Stimulated activated effector memory CD8-positive, alpha-beta T cell treated with anti-CD3 and anti-CD28 coated beads, Interleukin-12 subunit alpha, Interleukin-12 subunit beta, amount 100 ng/mL, for 72 hours (primary cell): ENCODE data around the gene PHACTR2.

Experiments
- ATAC-seq: fragments of 150-1000 bp; cut with Tn5 transposase; 2 replicates; pipeline ENCODE4 v1.10.0; 2021
- DNase-seq, 2 donors: peaks; one replicate each; pipeline ENCODE4 v3.0.0; 2021 to 2022; ENCODE audit warnings: low spot score in 2 of 2
- H3K27ac Mint-ChIP-seq: one replicate; pipeline ENCODE4 v1.8.0; 2022; ENCODE audit warnings: mild to moderate bottlenecking, mixed read lengths
- H3K36me3 Mint-ChIP-seq: one replicate; pipeline ENCODE4 v1.8.0; 2022; ENCODE audit warnings: mild to moderate bottlenecking, mixed read lengths
- H3K4me1 Mint-ChIP-seq: one replicate; pipeline ENCODE4 v1.8.0; 2022; ENCODE audit warnings: mixed read lengths
- H3K4me3 Mint-ChIP-seq: one replicate; pipeline ENCODE4 v1.8.0; 2022; ENCODE audit warnings: mild to moderate bottlenecking, mixed read lengths
- H3K9me3 Mint-ChIP-seq: one replicate; pipeline ENCODE4 v1.8.0; 2022; ENCODE audit warnings: mixed read lengths

Gene PHACTR2

GRCh38 chr6:143752459-143752858 is 74.7 kb downstream of the PHACTR2 start:
- no peak overlapping the region for H3K27ac Mint-ChIP-seq
- peaks cover 11% of the 10 kb centered on the region for H3K36me3 Mint-ChIP-seq
- H3K4me1 Mint-ChIP-seq, result peaks cover 13% of the 10 kb centered on the region
- ATAC-seq (no peak), DNase-seq (no peak)
- H3K4me3 Mint-ChIP-seq, result no peak overlapping the region
- H3K9me3 Mint-ChIP-seq, result no peaks in the 10 kb centered on the region

GRCh38 chr6:143753678-143754077 is 75.9 kb downstream of the PHACTR2 start:
- no peak for ATAC-seq
- Mint-ChIP-seq H3K9me3 (no peaks in the 10 kb centered on the region), H3K4me3 (no peak overlapping the region), H3K27ac (no peak overlapping the region), H3K4me1 (peaks cover 13% of the 10 kb centered on the region), H3K36me3 (peaks cover 11% of the 10 kb centered on the region)
- DNase-seq, result no peak

- Mint-ChIP-seq H3K4me1 (peaks cover 13% of the 10 kb centered on the region), H3K27ac (no peak overlapping the region), H3K9me3 (no peaks in the 10 kb centered on the region), H3K36me3 (peaks cover 11% of the 10 kb centered on the region), H3K4me3 (no peak overlapping the region)
- DNase-seq (no peak), ATAC-seq (no peak)
Measured at GRCh38 chr6:143754204-143754603, 76.4 kb downstream of the PHACTR2 start.

GRCh38 chr6:143755301-143755744 is 77.6 kb downstream of the PHACTR2 start:
- Mint-ChIP-seq H3K4me1 (peaks cover 18% of the 10 kb centered on the region), H3K9me3 (no peaks in the 10 kb centered on the region), H3K4me3 (no peak overlapping the region), H3K27ac (no peak overlapping the region), H3K36me3 (peaks cover 11% of the 10 kb centered on the region)
- no peak for ATAC-seq
- no peak for DNase-seq

- Mint-ChIP-seq H3K27ac (no peak overlapping the region), H3K4me3 (no peak overlapping the region), H3K36me3 (peaks cover 16% of the 10 kb centered on the region), H3K9me3 (no peaks in the 10 kb centered on the region), H3K4me1 (peaks cover 14% of the 10 kb centered on the region)
- no peak for DNase-seq
- ATAC-seq, result no peak
Measured at GRCh38 chr6:143757346-143757832, 79.6 kb downstream of the PHACTR2 start.

GRCh38 chr6:143758551-143758950 is 80.8 kb downstream of the PHACTR2 start:
- Mint-ChIP-seq H3K36me3 (peaks cover 16% of the 10 kb centered on the region), H3K4me3 (no peak overlapping the region), H3K9me3 (no peaks in the 10 kb centered on the region), H3K4me1 (peaks cover 14% of the 10 kb centered on the region), H3K27ac (no peak overlapping the region)
- ATAC-seq (no peak), DNase-seq (no peak)

GRCh38 chr6:143759666-143760065 is 81.9 kb downstream of the PHACTR2 start:
- ATAC-seq, result no peak
- H3K9me3 Mint-ChIP-seq, result no peaks in the 10 kb centered on the region
- no peak for DNase-seq
- H3K27ac Mint-ChIP-seq, result peak overlapping the region; percentile 53
- H3K4me1 Mint-ChIP-seq, result peaks cover 14% of the 10 kb centered on the region
- H3K4me3 Mint-ChIP-seq, result no peak overlapping the region
- peaks cover 10% of the 10 kb centered on the region for H3K36me3 Mint-ChIP-seq

- no peak for DNase-seq
- no peak overlapping the region for H3K27ac Mint-ChIP-seq
- no peak overlapping the region for H3K4me3 Mint-ChIP-seq
- H3K9me3 Mint-ChIP-seq, result no peaks in the 10 kb centered on the region
- H3K36me3 Mint-ChIP-seq, result peaks cover 5% of the 10 kb centered on the region
- H3K4me1 Mint-ChIP-seq, result peaks cover 14% of the 10 kb centered on the region
- ATAC-seq, result no peak
Measured at GRCh38 chr6:143761074-143761473, 83.3 kb downstream of the PHACTR2 start.

- peaks cover 11% of the 10 kb centered on the region for H3K4me1 Mint-ChIP-seq
- H3K36me3 Mint-ChIP-seq, result peaks cover 5% of the 10 kb centered on the region
- H3K4me3 Mint-ChIP-seq, result no peak overlapping the region
- peak overlapping the region; percentile 57 for H3K27ac Mint-ChIP-seq
- no peak for ATAC-seq
- no peak for DNase-seq
- no peaks in the 10 kb centered on the region for H3K9me3 Mint-ChIP-seq
Measured at GRCh38 chr6:143762126-143762525, 84.4 kb downstream of the PHACTR2 start.

- Mint-ChIP-seq H3K9me3 (no peaks in the 10 kb centered on the region), H3K36me3 (peaks cover 5% of the 10 kb centered on the region), H3K4me3 (no peak overlapping the region), H3K27ac (peak overlapping the region; percentile 22), H3K4me1 (no peaks in the 10 kb centered on the region)
- ATAC-seq (no peak), DNase-seq (no peak)
Measured at GRCh38 chr6:143765422-143766184, 87.8 kb downstream of the PHACTR2 start.

GRCh38 chr6:143766185-143766553 is 88.4 kb downstream of the PHACTR2 start:
- DNase-seq (no peak), ATAC-seq (no peak)
- H3K27ac Mint-ChIP-seq, result no peak overlapping the region
- no peaks in the 10 kb centered on the region for H3K9me3 Mint-ChIP-seq
- no peaks in the 10 kb centered on the region for H3K4me1 Mint-ChIP-seq
- no peak overlapping the region for H3K4me3 Mint-ChIP-seq
- peaks cover 5% of the 10 kb centered on the region for H3K36me3 Mint-ChIP-seq

- H3K27ac Mint-ChIP-seq, result no peak overlapping the region
- H3K9me3 Mint-ChIP-seq, result no peaks in the 10 kb centered on the region
- no peak for ATAC-seq
- no peak overlapping the region for H3K4me3 Mint-ChIP-seq
- H3K4me1 Mint-ChIP-seq, result peaks cover under 1% of the 10 kb centered on the region
- DNase-seq, result no peak
- H3K36me3 Mint-ChIP-seq, result peaks cover 9% of the 10 kb centered on the region
Measured at GRCh38 chr6:143767433-143767832, 89.7 kb downstream of the PHACTR2 start.

- ATAC-seq (peak; percentile 55), DNase-seq (no peak)
- Mint-ChIP-seq H3K9me3 (no peaks in the 10 kb centered on the region), H3K36me3 (peaks cover 44% of the 10 kb centered on the region), H3K4me3 (no peak overlapping the region), H3K27ac (no peak overlapping the region), H3K4me1 (peaks cover 5% of the 10 kb centered on the region)
Measured at GRCh38 chr6:143772116-143773086, 94.6 kb downstream of the PHACTR2 start.

- Mint-ChIP-seq H3K27ac (no peak overlapping the region), H3K4me3 (no peak overlapping the region), H3K4me1 (peaks cover 5% of the 10 kb centered on the region), H3K36me3 (peaks cover 54% of the 10 kb centered on the region), H3K9me3 (no peaks in the 10 kb centered on the region)
- DNase-seq (no peak), ATAC-seq (no peak)
Measured at GRCh38 chr6:143773506-143774150, 95.9 kb downstream of the PHACTR2 start.

GRCh38 chr6:143774347-143774746 is 96.6 kb downstream of the PHACTR2 start:
- no peak overlapping the region for H3K27ac Mint-ChIP-seq
- H3K9me3 Mint-ChIP-seq, result no peaks in the 10 kb centered on the region
- ATAC-seq, result no peak
- H3K4me1 Mint-ChIP-seq, result peaks cover 5% of the 10 kb centered on the region
- H3K4me3 Mint-ChIP-seq, result no peak overlapping the region
- DNase-seq, result no peak
- H3K36me3 Mint-ChIP-seq, result peaks cover 61% of the 10 kb centered on the region
